ENCODE results near the gene PRDM16.

Gene PRDM16

GRCh38 chr1:3192361-3192760 is 123.4 kb downstream of the PRDM16 start:
- DNase-seq, result no peak

- no peak for DNase-seq
These were observed 123.8 kb downstream of the PRDM16 start for GRCh38 chr1:3192825-3193224.

- no peak for DNase-seq
These were observed 124.8 kb downstream of the PRDM16 start for GRCh38 chr1:3193811-3194210.

GRCh38 chr1:3194760-3195479 is 125.9 kb downstream of the PRDM16 start:
- DNase-seq, result no peak

- DNase-seq, result no peak
These were observed 126.4 kb downstream of the PRDM16 start for GRCh38 chr1:3195480-3195815.

- DNase-seq, result no peak
These were observed 127.0 kb downstream of the PRDM16 start for GRCh38 chr1:3195966-3196515.

GRCh38 chr1:3196577-3197245 is 127.7 kb downstream of the PRDM16 start:
- no peak for DNase-seq

- DNase-seq, result no peak
These were observed 128.8 kb downstream of the PRDM16 start for GRCh38 chr1:3197781-3198316.

- DNase-seq, result no peak
These were observed 129.6 kb downstream of the PRDM16 start for GRCh38 chr1:3198371-3199271.

GRCh38 chr1:3204725-3205124 is 135.7 kb downstream of the PRDM16 start:
- DNase-seq, result no peak

GRCh38 chr1:3205815-3206214 is 136.8 kb downstream of the PRDM16 start:
- no peak for DNase-seq

- DNase-seq, result no peak
These were observed 137.7 kb downstream of the PRDM16 start for GRCh38 chr1:3206696-3207095.

- DNase-seq, result no peak
These were observed 138.3 kb downstream of the PRDM16 start for GRCh38 chr1:3207217-3207848.

- no peak for DNase-seq
These were observed 139.8 kb downstream of the PRDM16 start for GRCh38 chr1:3208819-3209200.

- no peak for DNase-seq
These were observed 140.2 kb downstream of the PRDM16 start for GRCh38 chr1:3209201-3209600.

GRCh38 chr1:3211582-3212375 is 142.8 kb downstream of the PRDM16 start:
- DNase-seq, result no peak

GRCh38 chr1:3212453-3213355 is 143.7 kb downstream of the PRDM16 start:
- no peak for DNase-seq

GRCh38 chr1:3213730-3214129 is 144.7 kb downstream of the PRDM16 start:
- no peak for DNase-seq

GRCh38 chr1:3215198-3216014 is 146.4 kb downstream of the PRDM16 start:
- no peak for DNase-seq

GRCh38 chr1:3216015-3216391 is 147.0 kb downstream of the PRDM16 start:
- DNase-seq, result no peak

All from DMS153 (cell line).